DND-41 (cell line): ENCODE results near the gene ARIH2.

Experiments
- ATAC-seq: fragments of 200-7000 bp; cut with Tn5 transposase; 3 replicates; pipeline ENCODE4 v1.9.1; 2021; ENCODE audit warnings: low read depth; ENCODE audit not compliant: insufficient read depth
- DNase-seq: peaks from one replicate; pipeline ENCODE4 v3.0.0-alpha.2; 2020
- H2AFZ ChIP-seq: 2 replicates; pipeline ENCODE4 v1.6.0; 2012; ENCODE audit warnings: low read depth, low read length
- H3K27ac ChIP-seq: 2 replicates; pipeline ENCODE4 v1.5.1; 2012; ENCODE audit warnings: low read length, inconsistent platforms
- H3K27me3 ChIP-seq: fragments of 200-600 bp; sonication (generic); 2 replicates; pipeline ENCODE4 v1.6.0; 2012; ENCODE audit warnings: low read length, mild to moderate bottlenecking, inconsistent platforms; ENCODE audit not compliant: insufficient read depth, poor library complexity
- H3K36me3 ChIP-seq: 2 replicates; pipeline ENCODE4 v1.5.1; 2012; ENCODE audit warnings: low read length, inconsistent platforms; ENCODE audit not compliant: insufficient read depth
- H3K4me1 ChIP-seq: 2 replicates; pipeline ENCODE4 v1.5.1; 2012; ENCODE audit warnings: mild to moderate bottlenecking, low read length; ENCODE audit not compliant: insufficient read depth
- H3K4me2 ChIP-seq: 2 replicates; pipeline ENCODE4 v1.6.0; 2012; ENCODE audit warnings: mild to moderate bottlenecking, moderate library complexity, low read length, inconsistent platforms; ENCODE audit not compliant: insufficient read depth
- H3K4me3 ChIP-seq, 2 experiments: fragments of 200-600 bp in 1 of 2; shearing (Covaris generic) in 1 of 2; 2 replicates each; pipeline ENCODE4 v1.5.1; 2012 to 2016; ENCODE audit warnings: inconsistent platforms in 2 of 2, low read length in 2 of 2, mild to moderate bottlenecking in 2 of 2, low read depth in 1 of 2, moderate library complexity in 1 of 2
- H3K79me2 ChIP-seq: 2 replicates; pipeline ENCODE4 v1.6.0; 2012; ENCODE audit warnings: low read length, inconsistent platforms; ENCODE audit not compliant: insufficient read depth
- H3K9ac ChIP-seq: 2 replicates; pipeline ENCODE4 v1.6.0; 2012; ENCODE audit warnings: low read depth, mild to moderate bottlenecking, inconsistent platforms, low read length, moderate library complexity
- H3K9me3 ChIP-seq: 2 replicates; pipeline ENCODE4 v1.5.1; 2012; ENCODE audit warnings: low read length, moderate library complexity, mild to moderate bottlenecking, inconsistent platforms; ENCODE audit not compliant: insufficient read depth, severe bottlenecking
- H4K20me1 ChIP-seq: 2 replicates; pipeline ENCODE4 v1.6.0; 2012; ENCODE audit warnings: low read length; ENCODE audit not compliant: insufficient read depth
- CTCF ChIP-seq: IDR thresholded peaks from 2 replicates; pipeline ENCODE4 v1.5.1; 2012; ENCODE audit warnings: borderline replicate concordance, low read length, moderate library complexity, mild to moderate bottlenecking; ENCODE audit not compliant: poor library complexity, severe bottlenecking; ENCODE audit errors: extremely low read depth
- EZH2 ChIP-seq: IDR thresholded peaks from 3 replicates; pipeline ENCODE4 v1.6.1; 2012; ENCODE audit warnings: borderline replicate concordance, low read depth, mild to moderate bottlenecking, moderate library complexity, low read length, inconsistent platforms; ENCODE audit not compliant: severe bottlenecking

The ARIH2 gene

GRCh38 chr3:49032646-49033304, 114.1 kb downstream of the ARIH2 start:
- no peak overlapping the region for H3K4me3 ChIP-seq
- peaks cover 78% of the 10 kb centered on the region for H3K36me3 ChIP-seq
- H3K4me1 ChIP-seq = peaks cover 18% of the 10 kb centered on the region
- H2AFZ ChIP-seq = no peak overlapping the region
- DNase-seq (no peak), ATAC-seq (no peak)
- H4K20me1 ChIP-seq = 0 out of 2 replicates have a peak, but pooled peaks cover 3% of the 10 kb centered on the region
- H3K27me3 ChIP-seq = no peaks in the 10 kb centered on the region
- H3K79me2 ChIP-seq = peaks cover 22% of the 10 kb centered on the region
- H3K9me3 ChIP-seq = no peaks in the 10 kb centered on the region
- no peak overlapping the region for H3K9ac ChIP-seq
- no peak overlapping the region for H3K4me2 ChIP-seq
- H3K27ac ChIP-seq = no peak overlapping the region
- TF ChIP-seq EZH2 (no peak), CTCF (no peak)

- TF ChIP-seq CTCF (no peak), EZH2 (no peak)
- H3K36me3 ChIP-seq = peaks cover 77% of the 10 kb centered on the region
These were observed 116.0 kb downstream of the ARIH2 start for GRCh38 chr3:49034650-49035049.

GRCh38 chr3:49035281-49035680, 116.6 kb downstream of the ARIH2 start:
- Histone ChIP-seq H4K20me1 (0 out of 2 replicates have a peak, but pooled peaks cover 3% of the 10 kb centered on the region), H3K4me1 (no peaks in the 10 kb centered on the region), H3K4me2 (no peak overlapping the region), H3K36me3 (peaks cover 81% of the 10 kb centered on the region), H3K27ac (no peak overlapping the region), H3K9me3 (no peaks in the 10 kb centered on the region), H3K4me3 (no peak overlapping the region), H3K79me2 (peaks cover 8% of the 10 kb centered on the region; the same call in 1 of the 2 replicates), H3K9ac (no peak overlapping the region), H3K27me3 (no peaks in the 10 kb centered on the region), H2AFZ (no peak overlapping the region)
- TF ChIP-seq CTCF = no peak
- ATAC-seq = no peak
- no peak for DNase-seq

More at GRCh38 chr3:49034650-49035049, 116.0 kb downstream of the ARIH2 start:
- DNase-seq (no peak), ATAC-seq (no peak)
- H4K20me1 ChIP-seq = 0 out of 2 replicates have a peak, but pooled peaks cover 3% of the 10 kb centered on the region
- H3K4me3 ChIP-seq = no peak overlapping the region
- H3K4me2 ChIP-seq = no peak overlapping the region
- no peaks in the 10 kb centered on the region for H3K9me3 ChIP-seq
- no peak overlapping the region for H2AFZ ChIP-seq
- H3K9ac ChIP-seq = no peak overlapping the region
- no peaks in the 10 kb centered on the region for H3K27me3 ChIP-seq
- no peak overlapping the region for H3K27ac ChIP-seq
- peaks cover 8% of the 10 kb centered on the region; the same call in 1 of the 2 replicates for H3K79me2 ChIP-seq
- H3K4me1 ChIP-seq = peaks cover 1% of the 10 kb centered on the region
